ENCODE measurements around the gene IGSF11. TPM values are rescaled to one million over a fixed set of nuclear protein-coding genes. Genes with fewer than 3 reads are reported as not detected.

Gene IGSF11
- total RNA-seq, 4 donors from 2014 or later: 4.7 to 11.5 (median 8.6) TPM

DNA sequence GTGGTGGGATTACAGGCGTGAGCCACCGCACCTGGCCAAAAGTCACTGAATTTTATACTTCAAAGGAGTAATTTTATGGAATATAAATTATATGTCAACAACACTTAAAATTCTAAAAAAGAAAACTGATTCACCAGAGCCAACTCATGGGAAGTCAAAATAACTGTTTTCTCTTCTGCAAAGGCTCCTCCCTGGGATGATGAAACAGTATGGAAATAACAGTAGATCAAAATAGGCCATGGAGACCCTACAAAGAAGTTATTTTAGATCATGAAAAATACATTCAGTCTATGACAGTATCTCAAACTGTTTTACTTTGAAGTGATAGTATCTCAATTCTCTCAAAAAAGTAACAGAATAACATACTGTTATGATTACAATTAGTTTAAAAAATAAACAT, 102.7 kb downstream of the IGSF11 start:
- Histone ChIP-seq H3K4me3 (peak overlapping the region in 3 of 4 donors; percentile 50 to 56 (median 51)), H3K27me3 (no peaks in the 10 kb centered on the region), H3K27ac (peak overlapping the region; percentile 83 to 91 (median 89)), H3K4me1 (peaks cover 36 to 38% of the 10 kb centered on the region in 2 donors), H3K36me3 (no peaks in the 10 kb centered on the region), H3K9me3 (no peaks in the 10 kb centered on the region)
- intact Hi-C loops (cut with DNase I; ENCODE audit: low total_unique reads) (loop anchor here (2.0 to 10.0 kb wide), 4 partner anchors 40 to 733 kb away; partner anchors contain the start of genes IGSF11 and POPDC2), in situ Hi-C loops (cut with MboI; ENCODE audit: low sequenced_read_pairs in 4 of 4) (no loop called here)
- DNase-seq (no peak), ATAC-seq (peak in 1 of 2 donors; percentile 34)
- TF ChIP-seq, protein P1, sequence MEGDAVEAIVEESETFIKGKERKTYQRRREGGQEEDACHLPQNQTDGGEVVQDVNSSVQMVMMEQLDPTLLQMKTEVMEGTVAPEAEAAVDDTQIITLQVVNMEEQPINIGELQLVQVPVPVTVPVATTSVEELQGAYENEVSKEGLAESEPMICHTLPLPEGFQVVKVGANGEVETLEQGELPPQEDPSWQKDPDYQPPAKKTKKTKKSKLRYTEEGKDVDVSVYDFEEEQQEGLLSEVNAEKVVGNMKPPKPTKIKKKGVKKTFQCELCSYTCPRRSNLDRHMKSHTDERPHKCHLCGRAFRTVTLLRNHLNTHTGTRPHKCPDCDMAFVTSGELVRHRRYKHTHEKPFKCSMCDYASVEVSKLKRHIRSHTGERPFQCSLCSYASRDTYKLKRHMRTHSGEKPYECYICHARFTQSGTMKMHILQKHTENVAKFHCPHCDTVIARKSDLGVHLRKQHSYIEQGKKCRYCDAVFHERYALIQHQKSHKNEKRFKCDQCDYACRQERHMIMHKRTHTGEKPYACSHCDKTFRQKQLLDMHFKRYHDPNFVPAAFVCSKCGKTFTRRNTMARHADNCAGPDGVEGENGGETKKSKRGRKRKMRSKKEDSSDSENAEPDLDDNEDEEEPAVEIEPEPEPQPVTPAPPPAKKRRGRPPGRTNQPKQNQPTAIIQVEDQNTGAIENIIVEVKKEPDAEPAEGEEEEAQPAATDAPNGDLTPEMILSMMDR (IDR thresholded peaks at IDR 0.05 in 4 of 5, conservative IDR thresholded peaks at IDR 0.05 in 1 of 5): no peak
- no peak for TF ChIP-seq POLR2A (IDR thresholded peaks at IDR 0.05)

DNA sequence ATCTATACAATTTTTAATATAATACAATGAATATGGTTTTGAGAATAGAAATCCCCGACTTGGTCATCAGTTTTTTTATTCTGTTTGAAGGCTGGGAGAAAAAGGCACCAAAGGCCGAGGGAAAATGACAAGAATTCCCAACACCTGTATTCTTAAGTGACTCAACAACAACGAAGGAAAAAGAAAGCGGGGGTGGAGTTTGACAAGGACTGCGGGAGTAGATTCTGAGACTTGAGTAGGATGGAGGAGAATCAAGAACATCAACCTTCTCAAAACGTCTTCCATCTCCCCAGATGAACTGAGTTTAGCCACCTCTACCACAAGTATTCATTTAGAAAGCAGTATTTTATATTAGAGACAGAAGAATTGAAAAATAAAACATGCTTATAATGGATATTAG, 107.2 kb downstream of the IGSF11 start:
- Histone ChIP-seq H3K27me3 (no peaks in the 10 kb centered on the region), H3K36me3 (no peaks in the 10 kb centered on the region), H3K27ac (no peak overlapping the region), H3K4me3 (no peak overlapping the region), H3K9me3 (no peaks in the 10 kb centered on the region), H3K4me1 (peaks cover 5 to 8% of the 10 kb centered on the region in 2 donors)
- DNase-seq: no peak
- no peak for ATAC-seq
- in situ Hi-C loops (cut with MboI; ENCODE audit: low sequenced_read_pairs in 4 of 4): no loop called here
- intact Hi-C loops (cut with DNase I; ENCODE audit: low total_unique reads): no loop called here
- TF ChIP-seq, protein P1 (IDR thresholded peaks at IDR 0.05 in 4 of 5, conservative IDR thresholded peaks at IDR 0.05 in 1 of 5): no peak
- TF ChIP-seq POLR2A (IDR thresholded peaks at IDR 0.05): no peak

DNA sequence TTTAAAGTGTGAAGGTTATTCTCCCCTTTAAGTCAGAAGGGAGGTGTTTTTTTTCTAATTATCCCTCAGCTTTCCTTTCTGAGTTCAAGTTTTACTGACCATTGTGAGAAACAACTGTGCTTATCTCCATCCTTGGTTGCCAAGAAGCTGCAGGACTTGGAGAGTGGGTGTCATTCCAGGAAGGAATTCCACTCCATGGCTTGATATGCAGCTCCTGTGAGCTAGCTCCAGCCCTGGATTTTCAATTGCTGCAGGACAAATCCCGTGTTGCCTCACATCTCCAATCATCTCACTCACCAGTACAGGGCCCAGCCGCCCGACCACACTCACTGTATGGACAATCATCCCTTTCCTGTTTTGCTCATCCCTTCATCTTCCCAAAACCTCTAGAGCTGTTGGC, 122.5 kb downstream of the IGSF11 start:
- H3K9me3 ChIP-seq: no peaks in the 10 kb centered on the region
- in situ Hi-C loops (cut with MboI; ENCODE audit: low sequenced_read_pairs in 4 of 4) (no loop called here), intact Hi-C loops (cut with DNase I; ENCODE audit: low total_unique reads) (no loop called here)
- H3K27me3 ChIP-seq: no peaks in the 10 kb centered on the region
- no peaks in the 10 kb centered on the region for H3K36me3 ChIP-seq
- H3K4me3 ChIP-seq: no peak overlapping the region
- ATAC-seq (no peak), DNase-seq (no peak)
- TF ChIP-seq POLR2A (IDR thresholded peaks at IDR 0.05): no peak
- TF ChIP-seq, protein P1 (IDR thresholded peaks at IDR 0.05 in 4 of 5, conservative IDR thresholded peaks at IDR 0.05 in 1 of 5): no peak
- H3K27ac ChIP-seq: no peak overlapping the region
- no peaks in the 10 kb centered on the region for H3K4me1 ChIP-seq

DNA sequence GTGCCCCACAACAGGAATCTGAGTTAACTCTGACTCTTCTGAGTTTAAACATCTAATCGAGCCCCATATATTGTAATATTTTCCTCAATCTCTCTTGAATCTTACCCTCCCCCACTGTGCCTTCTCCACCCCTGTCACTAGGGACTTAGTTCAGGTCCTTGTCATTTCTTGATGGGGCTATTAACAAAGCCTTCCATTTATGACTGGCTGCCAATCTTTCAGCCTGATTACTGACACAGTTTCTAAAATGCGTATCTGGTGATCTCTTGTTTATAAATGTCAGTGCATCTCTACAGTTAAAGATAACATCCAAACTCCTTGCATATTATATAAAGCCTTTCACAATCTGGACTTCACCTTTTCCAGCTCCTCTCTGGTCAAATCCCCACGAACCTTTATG, 124.3 kb downstream of the IGSF11 start:
- intact Hi-C loops (cut with DNase I; ENCODE audit: low total_unique reads): no loop called here
- Histone ChIP-seq H3K9me3 (no peaks in the 10 kb centered on the region), H3K27me3 (no peaks in the 10 kb centered on the region), H3K4me3 (no peak overlapping the region), H3K4me1 (no peaks in the 10 kb centered on the region), H3K36me3 (no peaks in the 10 kb centered on the region), H3K27ac (no peak overlapping the region)
- in situ Hi-C loops (cut with MboI; ENCODE audit: low sequenced_read_pairs in 4 of 4): no loop called here
- no peak for DNase-seq
- TF ChIP-seq, protein P1 (IDR thresholded peaks at IDR 0.05 in 4 of 5, conservative IDR thresholded peaks at IDR 0.05 in 1 of 5): no peak
- TF ChIP-seq POLR2A (IDR thresholded peaks at IDR 0.05): no peak
- no peak for ATAC-seq

DNA sequence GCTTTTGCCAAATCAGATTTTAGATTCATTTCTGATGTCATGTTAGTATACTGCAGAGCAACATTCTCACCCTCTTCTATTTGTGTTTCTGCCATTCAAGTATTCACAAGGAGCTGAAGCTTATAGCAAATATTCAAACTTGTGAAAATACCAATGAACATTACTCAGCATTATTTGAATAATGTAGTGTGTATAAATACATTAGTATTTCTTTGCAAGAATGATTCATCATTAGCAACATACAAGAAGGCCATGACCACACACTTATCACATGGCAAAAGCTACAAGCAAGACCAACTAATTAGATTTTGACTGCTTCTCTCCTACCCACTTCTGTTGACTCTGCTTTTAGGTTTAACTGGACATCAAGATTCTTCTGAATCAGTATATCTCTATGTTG, 124.9 kb downstream of the IGSF11 start:
- intact Hi-C loops (cut with DNase I; ENCODE audit: low total_unique reads): no loop called here
- in situ Hi-C loops (cut with MboI; ENCODE audit: low sequenced_read_pairs in 4 of 4): no loop called here
- Histone ChIP-seq H3K36me3 (no peaks in the 10 kb centered on the region), H3K9me3 (no peaks in the 10 kb centered on the region), H3K4me1 (no peaks in the 10 kb centered on the region), H3K27ac (no peak overlapping the region), H3K27me3 (no peaks in the 10 kb centered on the region), H3K4me3 (no peak overlapping the region)
- no peak for ATAC-seq
- TF ChIP-seq POLR2A (IDR thresholded peaks at IDR 0.05): no peak
- TF ChIP-seq, protein P1 (IDR thresholded peaks at IDR 0.05 in 4 of 5, conservative IDR thresholded peaks at IDR 0.05 in 1 of 5): no peak
- no peak for DNase-seq
